Astrocyte of the hippocampus (primary cell): ENCODE results near the gene LDB2.

Experiments
- DNase-seq: peaks from one replicate; pipeline ENCODE4 v3.0.0; 2011; ENCODE audit warnings: low read depth, low spot score

Gene LDB2

GRCh38 chr4:16687011-16687410, 211.4 kb downstream of the LDB2 start:
- no peak for DNase-seq

GRCh38 chr4:16686195-16686594, 212.2 kb downstream of the LDB2 start:
- peak; percentile 84 for DNase-seq

GRCh38 chr4:16685536-16685935, 212.9 kb downstream of the LDB2 start:
- peak; percentile 32 for DNase-seq

GRCh38 chr4:16684935-16685334, 213.5 kb downstream of the LDB2 start:
- no peak for DNase-seq

GRCh38 chr4:16684097-16684496, 214.3 kb downstream of the LDB2 start:
- DNase-seq: peak; percentile 49

- no peak for DNase-seq
Observed at GRCh38 chr4:16682975-16683374, 215.5 kb downstream of the LDB2 start.

GRCh38 chr4:16677001-16677944, 221.2 kb downstream of the LDB2 start:
- DNase-seq: no peak

- DNase-seq: no peak
Observed at GRCh38 chr4:16676230-16676770, 222.1 kb downstream of the LDB2 start.

GRCh38 chr4:16674082-16674481, 224.4 kb downstream of the LDB2 start:
- DNase-seq: no peak

- DNase-seq: no peak
Observed at GRCh38 chr4:16672421-16672820, 226.0 kb downstream of the LDB2 start.

- DNase-seq: no peak
Observed at GRCh38 chr4:16671741-16672140, 226.7 kb downstream of the LDB2 start.

GRCh38 chr4:16670727-16671126, 227.7 kb downstream of the LDB2 start:
- no peak for DNase-seq

- DNase-seq: no peak
Observed at GRCh38 chr4:16669036-16669435, 229.4 kb downstream of the LDB2 start.

GRCh38 chr4:16668488-16668887, 230.0 kb downstream of the LDB2 start:
- no peak for DNase-seq

- peak; percentile 83 for DNase-seq
Observed at GRCh38 chr4:16667464-16667863, 231.0 kb downstream of the LDB2 start.

- no peak for DNase-seq
Observed at GRCh38 chr4:16665942-16666551, 232.4 kb downstream of the LDB2 start.

- DNase-seq: no peak
Observed at GRCh38 chr4:16663732-16664131, 234.7 kb downstream of the LDB2 start.

- DNase-seq: no peak
Observed at GRCh38 chr4:16663307-16663706, 235.1 kb downstream of the LDB2 start.

GRCh38 chr4:16661813-16662212, 236.6 kb downstream of the LDB2 start:
- DNase-seq: peak; percentile 62

- no peak for DNase-seq
Observed at GRCh38 chr4:16660656-16661055, 237.8 kb downstream of the LDB2 start.

- DNase-seq: no peak
Observed at GRCh38 chr4:16659694-16660093, 238.8 kb downstream of the LDB2 start.

GRCh38 chr4:16659079-16659478, 239.4 kb downstream of the LDB2 start:
- no peak for DNase-seq

GRCh38 chr4:16658183-16658582, 240.3 kb downstream of the LDB2 start:
- no peak for DNase-seq
